ENCODE measurements around the gene HCAR2.
"Not testable (repeated sequence)": the region's sequence is repeated elsewhere in the genome, so short reads cannot be mapped to it uniquely, and the experiment has no call there.

Gene HCAR2

DNA sequence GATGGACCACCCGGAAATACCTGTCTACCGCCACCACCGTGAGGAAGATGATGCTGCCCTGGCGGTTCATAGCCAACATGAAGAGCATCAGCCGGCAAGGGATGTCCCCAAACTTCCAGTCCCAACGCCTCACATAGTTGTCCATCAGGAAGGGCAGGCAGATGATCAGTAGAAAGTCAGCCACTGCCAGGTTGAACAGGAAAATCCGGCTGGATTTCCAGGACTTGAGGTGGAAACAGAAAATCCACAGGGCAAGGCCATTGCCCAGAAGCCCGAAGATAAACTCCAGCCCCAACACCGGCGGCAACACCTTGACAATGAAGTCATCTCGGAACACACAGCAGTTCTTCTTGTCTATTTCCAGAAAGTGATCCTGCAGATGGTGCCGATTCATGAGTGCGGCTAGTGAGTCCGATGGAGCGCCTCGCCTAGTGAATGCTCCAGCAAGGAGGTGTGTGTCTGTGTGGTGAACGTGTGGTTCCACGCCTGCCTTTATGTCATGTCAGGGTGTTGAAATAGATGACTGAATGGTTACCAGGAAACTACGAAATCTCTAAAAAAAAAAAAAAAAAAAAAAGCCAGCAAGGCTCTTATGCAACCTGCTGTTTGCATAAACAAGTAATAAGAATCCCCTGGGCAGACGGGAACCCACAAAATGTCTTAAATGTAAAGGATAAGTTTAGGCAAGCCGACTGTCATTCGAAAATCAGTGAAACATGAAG is at the start of gene HCAR2:
Gene HCAR2 (minus strand): TSS at position 468 of the 722 bp plus-strand sequence. CDS start 74 bp downstream, at position 394.
- DNase-seq = not testable (repeated sequence)

DNA sequence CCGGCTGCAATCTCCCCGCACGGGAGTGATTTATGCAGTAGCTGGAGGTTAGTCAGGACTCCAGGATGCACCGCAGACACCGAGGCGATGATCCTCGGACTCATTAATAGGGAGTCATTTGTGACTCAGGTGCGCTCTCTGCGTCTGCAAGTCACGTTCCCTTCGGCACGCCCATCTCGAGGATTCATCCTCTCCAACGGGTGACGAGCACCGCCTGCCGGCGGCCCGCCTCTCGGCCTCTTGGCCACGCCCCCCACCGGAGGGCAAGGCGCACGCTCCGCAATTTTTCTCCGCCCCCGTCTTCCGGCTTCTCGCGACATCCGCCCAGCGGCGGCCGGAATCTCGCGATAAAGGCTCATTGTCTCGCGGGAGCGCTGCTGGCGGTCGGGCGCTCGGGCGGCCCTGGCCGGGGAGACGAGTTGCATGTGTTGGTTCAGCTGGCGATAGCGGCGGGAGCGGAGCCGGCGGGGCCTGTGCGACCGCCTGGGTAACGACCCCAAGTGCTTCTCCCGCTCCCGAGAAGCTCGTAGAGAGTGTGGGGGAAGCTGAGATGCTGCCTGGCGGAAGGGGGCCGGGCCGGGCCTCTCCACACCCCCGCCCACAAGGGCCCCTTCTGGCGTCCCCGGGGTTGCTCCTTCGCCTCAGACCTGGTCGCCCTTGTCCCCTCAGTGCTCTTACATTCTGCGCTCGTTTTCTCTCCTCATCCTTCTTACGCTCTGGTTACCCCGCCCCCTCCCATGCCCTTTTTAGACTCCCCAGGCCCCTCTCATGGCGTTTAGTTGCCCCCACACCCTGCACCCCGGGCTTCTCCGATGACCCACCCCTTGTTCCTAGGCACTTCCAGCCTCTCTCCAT is 49.5 kb upstream of the HCAR2 start, which contains the start of gene DENR:
Gene DENR (plus strand): TSS at position 361 of the 855 bp plus-strand sequence. CDS start 878 bp downstream, outside the sequence.
- peak; percentile 98 for DNase-seq

DNA sequence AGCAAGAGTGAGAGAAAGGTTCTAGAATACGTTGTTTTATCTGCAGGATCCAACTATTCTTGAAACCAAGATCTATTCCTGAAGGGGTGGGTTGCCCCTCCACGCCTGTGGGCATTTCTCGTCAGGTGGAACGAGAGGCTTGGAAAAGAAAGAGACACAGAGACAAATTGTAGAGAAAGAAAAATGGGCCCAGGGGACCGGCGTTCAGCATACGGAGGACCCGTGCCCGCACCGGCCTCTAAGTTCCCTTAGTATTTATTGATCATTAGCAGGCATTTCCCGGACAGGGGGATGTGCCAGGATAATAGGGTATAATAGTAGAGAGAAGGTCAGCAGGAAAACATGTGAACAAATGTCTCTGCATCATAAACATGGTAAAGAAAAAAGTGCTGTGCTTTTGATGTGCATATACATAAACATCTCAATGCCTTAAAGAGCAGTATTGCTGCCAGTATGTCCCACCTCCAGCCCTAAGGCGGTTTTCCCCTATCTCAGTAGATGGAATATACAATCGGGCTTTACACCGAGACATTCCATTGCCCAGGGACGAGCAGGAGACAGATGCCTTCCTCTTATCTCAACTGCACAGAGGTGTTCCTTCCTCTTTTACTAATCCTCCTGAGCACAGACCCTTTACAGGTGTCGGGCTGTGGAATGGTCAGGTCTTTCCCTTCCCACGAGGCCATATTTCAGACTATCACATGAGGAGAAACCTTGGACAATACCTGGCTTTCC is 47.8 kb upstream of the HCAR2 start:
- DNase-seq = peak; percentile 57

DNA sequence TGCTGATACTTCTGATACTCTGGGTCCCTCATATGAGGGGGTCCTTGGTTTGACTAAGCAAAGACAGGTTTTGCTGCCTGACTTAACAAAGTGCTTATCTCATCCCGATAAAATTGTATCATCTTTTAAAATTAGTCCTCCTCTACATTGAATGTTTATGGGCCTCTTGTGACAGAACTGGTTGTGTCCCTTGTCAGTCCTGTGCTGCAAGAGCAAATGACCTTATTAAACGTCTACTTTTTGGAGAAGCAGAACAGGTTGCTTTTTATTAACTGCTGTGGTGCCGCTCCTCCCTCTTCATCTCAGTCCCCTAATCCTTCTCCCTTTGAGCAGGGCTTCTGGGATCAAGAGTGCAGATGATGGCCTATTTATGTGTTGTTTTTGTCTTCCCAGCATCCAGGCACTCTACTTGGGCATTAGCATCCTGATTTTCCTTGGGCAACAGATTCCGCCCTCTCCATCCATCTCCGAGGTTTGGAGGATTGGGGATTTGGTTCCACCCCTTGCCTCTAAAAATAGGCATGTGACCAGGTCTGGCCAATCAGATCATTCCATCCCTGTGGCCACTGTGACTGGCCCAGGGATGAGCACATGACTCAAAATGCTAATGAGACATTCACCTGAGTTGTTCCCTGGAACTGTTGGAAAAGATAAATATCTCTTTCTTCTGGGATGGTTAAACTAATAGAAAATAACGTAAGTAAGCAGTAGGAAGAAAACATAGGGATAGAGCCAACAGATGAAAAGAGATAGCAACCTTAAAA is 46.6 kb upstream of the HCAR2 start:
- DNase-seq = no peak

DNA sequence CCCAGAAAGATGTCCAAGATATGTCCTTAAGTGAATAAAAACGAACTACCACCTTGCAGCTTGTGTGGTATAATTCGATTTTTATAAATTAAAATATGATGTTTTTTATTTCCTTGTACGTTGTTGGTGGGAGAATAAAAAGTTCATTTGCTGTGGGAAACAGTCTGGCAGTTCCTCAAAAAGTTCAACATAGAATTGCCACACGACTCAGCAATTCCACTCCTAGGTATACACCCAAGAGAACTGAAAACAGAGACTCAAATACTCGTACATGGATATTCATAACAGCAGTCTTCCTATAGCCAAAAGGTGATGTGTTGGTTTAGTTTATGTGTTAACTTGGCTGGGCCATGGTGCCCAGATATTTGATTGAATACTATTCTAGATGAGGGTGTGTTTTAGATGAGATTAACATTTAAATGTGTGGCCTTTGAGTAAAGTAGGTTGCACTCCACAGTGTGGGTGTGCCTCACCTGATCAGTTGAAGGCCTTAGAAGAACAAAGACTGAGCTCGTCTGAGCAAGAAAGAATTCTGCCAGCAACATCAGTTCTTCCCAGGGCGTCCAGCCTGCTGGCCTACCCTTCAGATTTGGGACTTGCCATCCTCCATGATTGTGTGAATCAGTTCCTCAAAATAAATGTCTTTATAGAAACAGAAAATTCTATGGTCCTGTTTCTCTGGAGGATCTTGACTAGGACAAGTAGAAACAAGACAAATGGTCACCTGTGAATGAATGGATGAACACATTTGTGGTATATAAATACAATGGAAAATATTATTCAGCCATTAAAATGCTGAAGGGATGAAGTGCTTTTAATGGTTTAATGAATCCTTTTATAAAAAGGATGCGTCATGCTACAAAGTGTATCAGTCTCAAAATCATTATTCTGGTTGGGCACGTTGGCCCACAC is 44.3 kb upstream of the HCAR2 start:
- DNase-seq = peak; percentile 21

DNA sequence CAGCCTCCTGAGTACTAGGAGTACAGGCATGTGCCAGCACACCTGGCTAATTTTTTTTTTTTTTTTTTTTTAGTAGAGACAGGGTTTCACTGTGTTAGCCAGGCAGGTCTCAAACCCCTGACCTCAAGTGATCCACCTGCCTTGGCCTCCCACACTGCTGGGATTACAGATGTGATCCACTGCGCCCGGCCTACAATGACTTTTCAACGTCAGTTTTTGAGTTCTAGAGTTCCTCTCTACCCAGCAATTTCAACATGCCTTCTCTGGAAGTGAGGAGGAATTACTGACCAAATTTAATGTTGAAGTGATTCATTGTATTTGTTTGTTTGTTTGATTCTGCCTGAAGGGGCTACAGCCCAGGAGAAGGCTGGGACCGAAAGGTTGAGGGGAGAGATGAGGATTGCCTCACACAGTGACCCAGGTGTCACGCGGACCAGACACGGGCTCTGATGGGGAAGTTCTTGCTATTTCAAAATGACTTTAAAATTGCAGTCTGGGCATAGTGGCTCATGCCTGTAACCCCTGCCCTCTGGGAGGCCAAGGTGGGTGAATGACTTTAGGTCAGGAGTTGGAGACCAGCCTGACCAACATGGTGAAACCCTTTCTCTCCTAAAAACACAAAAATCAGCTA is 40.9 kb upstream of the HCAR2 start:
- DNase-seq = no peak

DNA sequence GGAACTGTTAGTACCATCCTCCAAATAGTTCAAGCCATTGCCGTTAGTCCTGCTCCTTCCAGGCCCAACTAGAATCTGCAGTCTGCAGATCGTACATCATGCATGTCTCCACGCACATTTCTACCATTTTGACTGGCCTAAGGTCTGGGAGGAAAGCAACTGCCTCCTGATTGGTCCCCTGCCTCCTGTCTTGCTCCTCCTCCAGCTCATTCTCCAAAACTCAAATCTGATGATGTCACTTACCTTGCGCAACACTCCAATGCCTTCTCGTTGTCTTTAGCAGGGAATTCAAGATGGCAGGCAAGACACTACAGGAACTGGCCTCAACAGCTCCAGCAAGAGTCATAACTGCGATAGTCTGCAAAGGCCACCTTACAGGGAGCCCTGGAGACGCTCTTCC is 37.2 kb upstream of the HCAR2 start:
- peak; percentile 29 for DNase-seq

DNA sequence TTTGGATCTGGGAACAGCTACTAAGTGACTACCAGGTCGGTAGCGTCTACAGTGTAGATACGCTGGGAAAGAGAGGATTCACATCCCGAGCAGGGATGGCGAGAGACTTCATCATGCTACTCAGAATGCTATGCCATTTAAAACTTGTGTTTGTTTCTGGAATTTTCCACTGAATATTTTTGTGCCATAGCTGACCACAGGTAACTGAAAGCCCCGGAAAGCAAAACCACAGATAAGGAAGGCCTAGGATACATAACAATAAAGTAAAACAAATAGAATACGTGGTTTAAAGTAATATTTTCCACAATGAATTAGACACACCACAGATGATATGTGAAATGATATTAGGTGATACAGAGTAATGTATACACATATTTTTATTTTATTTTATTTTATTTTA is 35.4 kb upstream of the HCAR2 start:
- DNase-seq = peak; percentile 44

DNA sequence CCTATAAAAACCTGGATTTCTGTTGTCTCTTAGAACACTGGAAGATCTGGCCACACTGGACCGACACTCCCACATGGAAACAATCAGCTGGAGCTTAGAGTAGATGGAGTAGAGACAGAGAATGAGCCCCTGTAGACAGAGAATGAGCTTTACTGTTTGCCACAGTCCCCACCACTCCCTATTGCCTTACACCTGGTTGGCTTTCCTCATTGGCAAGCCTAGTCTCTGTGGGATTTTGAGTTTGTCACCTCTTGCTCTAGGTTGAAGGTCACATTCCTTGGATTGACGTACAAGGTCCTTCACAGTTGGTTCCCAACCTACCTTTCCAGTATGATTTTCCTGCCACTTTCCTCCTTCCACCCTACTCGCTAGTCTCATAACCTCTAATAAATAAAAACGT is 29.5 kb upstream of the HCAR2 start:
- DNase-seq = no peak

DNA sequence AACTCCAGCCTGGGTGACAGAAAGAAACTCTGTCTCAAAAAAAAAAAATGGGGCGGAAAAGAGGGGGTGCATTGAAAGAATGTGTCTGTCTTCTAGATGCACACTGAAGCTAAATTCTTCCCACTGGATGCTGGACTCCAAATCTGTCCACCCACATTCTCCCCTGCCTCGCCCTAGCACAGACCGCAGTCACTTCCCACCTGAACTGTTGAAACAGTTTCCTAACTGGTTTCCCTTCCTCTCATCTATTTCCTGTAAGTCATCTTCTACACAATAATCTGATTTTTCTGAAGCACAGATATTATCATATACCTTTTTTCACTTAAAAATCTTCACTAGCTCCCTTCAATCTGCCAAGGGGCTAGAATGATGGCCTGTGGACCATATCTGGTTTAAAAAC is 29.0 kb upstream of the HCAR2 start:
- no peak for DNase-seq

DNA sequence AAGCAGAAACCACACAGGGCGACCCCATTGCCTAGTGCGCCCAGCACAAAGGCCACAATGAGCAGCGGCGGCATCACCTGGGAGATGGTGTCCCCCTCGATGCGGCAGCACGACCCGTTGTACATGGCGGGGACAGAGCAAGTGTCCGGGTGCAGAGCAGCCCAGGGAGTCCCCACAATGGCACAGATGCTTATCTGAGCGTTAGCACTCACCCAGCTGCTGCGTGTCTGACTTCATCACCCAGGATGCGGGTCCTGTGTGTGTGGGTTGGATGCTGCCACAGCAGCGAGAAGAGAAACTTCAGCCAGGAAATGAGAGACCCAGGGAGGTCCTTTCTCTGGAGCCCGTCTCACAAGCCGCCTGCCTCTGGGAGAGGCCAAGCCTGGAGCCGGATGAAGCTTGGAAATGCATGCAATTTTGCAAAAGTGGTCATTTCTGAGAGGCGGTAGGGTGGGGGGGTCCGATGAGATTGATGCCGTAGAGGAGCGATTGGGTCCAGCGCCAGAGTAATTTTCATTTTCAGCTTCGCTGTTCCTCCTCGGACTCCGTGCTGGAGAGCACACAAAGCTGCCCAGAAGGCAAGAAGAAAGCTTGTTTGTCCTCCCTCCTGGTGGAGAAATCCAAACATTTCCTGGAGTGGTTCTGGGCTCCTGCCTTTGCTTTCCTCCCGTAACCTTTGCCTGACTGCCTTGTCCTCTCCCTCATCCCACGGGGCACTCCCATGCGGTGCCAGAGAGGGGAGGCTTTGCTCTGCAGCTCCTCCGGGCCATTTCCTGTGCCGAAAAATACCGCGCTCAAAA is 27.3 kb upstream of the HCAR2 start, which contains the start of gene HCAR1:
Gene HCAR1 (minus strand): TSS at position 630 of the 800 bp plus-strand sequence. CDS start 505 bp downstream, at position 125.
- DNase-seq = no peak

DNA sequence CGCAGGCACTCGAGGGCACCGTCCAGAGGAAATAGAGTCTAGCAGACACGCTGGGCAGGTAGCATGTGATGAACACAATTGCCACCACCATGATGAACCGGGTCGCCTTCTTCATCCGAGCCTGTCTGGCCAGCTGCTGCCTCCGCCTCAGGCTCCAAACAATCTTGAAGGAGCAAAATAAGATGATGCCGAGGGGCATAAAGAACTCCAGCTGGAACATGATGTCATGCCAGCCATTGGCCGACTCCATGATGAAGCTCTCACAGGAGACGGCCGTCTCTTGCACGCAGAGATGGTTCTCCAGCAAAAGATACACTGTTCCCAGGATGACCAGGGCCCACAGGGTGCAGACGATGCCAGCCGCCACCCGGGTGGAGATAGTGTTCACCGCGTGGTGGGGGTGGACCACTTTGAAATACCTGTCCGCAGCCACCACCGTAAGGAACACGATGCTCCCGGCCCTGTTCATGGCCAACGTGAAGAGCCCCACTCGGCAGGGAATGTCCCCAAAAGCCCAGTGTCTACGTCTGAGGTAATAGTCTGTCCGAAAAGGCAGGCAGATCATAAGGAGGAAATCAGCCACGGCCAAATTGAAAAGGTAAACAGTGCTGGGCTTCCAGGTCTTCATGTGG is 26.5 kb upstream of the HCAR2 start:
- no peak for DNase-seq

DNA sequence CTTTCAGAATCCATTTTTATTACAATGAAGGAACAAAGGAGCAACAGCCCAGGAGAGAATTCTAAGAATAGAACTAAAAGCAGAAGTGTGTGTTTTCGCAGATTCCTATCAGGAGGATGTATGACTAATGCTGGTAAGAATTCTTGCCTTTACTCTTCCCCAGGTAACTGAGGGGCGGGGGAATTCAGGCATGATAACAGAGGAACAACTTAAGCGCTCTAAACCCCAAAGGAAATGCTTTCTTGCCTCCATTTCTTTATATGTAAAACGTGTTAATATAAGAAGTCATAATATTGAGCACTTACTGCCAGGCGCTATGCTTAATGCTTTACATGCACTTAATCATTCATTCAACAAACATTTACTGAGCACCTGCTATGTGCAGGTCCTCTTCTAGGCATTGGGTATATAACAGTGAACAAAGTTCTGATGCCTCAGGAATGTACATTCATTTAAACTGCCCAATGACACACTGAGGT is 23.0 kb upstream of the HCAR2 start:
- peak; percentile 77 for DNase-seq

DNA sequence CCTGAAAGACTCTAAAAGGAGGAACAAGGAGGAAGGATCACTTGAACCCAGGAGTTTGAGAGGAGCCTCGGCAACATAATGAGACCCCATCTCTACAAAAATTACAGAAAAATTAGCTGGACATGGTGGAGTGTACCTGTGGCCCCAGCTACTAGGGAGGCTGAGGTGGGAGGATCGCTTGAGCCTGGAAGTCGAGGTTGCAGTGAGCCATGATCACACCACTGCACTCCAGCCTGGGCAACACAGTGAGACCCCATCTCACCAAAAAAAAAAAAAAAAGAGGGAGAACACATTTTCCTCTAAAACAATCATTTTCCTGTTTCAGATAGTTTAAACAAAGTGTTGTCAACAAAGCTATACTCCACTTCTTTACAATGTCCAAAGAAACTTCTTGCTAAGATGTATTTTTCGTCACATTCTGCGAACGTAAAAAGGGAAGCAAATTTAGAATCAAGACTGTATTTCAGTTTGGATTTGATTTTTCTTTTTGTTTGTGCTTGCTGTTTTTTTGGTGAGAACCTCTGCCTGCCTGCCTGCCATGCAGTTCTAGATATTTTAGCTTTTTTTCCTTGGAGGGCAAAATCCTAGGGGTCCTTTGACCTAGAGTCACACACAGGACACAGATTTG is 22.4 kb upstream of the HCAR2 start:
- no peak for DNase-seq

DNA sequence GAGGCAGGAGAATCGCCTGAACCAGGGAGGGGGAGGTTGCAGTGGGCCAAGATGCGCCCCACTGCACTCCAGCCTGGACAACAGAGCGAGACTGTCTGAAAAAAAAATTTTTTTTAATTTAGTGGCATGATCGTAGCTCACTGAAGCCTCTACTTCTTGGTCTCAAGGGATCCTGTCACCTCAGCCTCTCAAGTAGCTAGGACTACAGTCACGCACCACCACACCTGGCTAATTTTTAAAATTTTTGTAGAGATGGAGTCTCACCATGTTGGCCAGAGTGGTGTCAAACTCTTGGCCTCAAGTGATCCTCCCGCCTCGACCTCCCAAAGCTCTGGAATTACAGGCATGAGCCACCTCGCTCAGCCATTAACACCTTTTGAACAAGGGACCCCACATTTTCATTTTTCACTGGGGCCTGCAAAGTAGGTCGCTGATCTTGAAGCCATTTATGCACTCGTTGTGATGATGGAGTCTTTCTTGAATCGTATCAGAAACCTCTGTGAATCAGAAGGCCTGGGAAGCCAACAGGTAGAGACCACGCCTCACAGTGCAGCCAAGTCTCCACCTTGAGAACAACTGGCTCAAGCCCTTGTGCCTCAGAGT is 21.6 kb upstream of the HCAR2 start:
- DNase-seq = no peak

DNA sequence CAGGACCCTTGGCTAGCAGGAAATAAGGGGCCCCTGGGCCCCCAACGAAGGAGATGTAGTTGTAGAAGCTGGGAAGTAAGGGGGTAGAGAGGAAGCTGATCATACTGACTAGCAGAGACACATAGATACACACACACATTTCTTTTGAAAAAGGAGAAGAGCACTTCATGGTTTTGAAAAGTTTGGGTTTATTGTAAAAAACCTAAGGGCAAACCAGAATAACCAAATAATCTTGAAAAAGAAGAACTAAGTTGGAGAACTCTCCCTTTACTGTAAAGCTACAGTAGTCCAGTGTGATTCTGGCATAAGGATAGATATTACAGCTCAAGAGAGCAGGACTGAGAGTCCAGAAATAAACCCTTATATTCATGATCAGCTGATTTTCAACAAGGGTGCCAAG is 19.2 kb upstream of the HCAR2 start:
- no peak for DNase-seq

DNA sequence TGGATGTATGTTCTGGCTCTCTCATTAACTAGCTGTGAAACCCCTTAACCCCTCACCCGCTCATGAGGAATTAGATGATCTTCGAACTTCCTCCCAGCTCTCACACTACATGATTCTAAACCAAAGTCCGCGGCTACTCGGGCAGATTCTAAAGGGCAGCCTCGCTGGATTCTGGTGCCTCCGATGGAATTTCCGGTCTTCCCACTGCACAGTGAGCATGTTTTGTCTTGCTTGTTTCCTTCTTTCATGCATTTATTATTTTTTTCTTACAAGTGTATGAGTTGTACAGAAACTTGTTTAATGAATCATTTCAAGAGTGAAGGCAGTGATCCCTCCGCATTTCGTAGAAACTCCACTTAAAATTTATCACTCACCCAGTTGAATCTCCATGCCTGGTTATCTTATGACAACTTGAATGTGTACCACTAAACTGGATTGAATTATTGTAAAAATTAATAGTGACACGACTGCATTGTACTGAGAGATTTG is 17.9 kb upstream of the HCAR2 start:
- no peak for DNase-seq

DNA sequence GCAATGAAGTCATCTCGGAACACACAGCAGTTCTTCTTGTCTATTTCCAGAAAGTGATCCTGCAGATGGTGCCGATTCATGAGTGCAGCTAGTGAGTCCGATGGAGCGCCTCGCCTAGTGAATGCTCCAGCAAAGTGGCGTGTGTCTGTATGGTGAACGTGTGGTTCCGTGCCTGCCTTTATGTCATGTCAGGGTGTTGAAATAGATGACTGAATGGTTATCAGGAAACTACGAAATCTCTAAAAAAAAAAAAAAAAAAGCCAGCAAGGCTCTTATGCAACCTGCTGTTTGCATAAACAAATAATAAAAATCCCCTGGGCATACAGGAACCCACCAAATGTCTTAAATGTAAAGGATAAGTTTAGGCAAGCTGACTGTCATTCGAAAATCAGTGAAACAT is 13.5 kb upstream of the HCAR2 start, which contains the start of gene HCAR3:
Gene HCAR3 (minus strand): TSS at position 154 of the 400 bp plus-strand sequence. CDS start 74 bp downstream, at position 80.
- DNase-seq = not testable (repeated sequence)
